HG03159 (cell line): ENCODE data around the gene PGK2.

Source experiments
- ATAC-seq: cut with Tn5 transposase; IDR thresholded peaks from one replicate; pipeline ENCODE4 v1.9.1; 2021; ENCODE audit warnings: mild to moderate bottlenecking, moderate library complexity; ENCODE audit not compliant: unreplicated experiment

PGK2 gene

GRCh38 chr6:49739423-49739822 lies 47.7 kb downstream of the PGK2 start:
- ATAC-seq = no peak

GRCh38 chr6:49736017-49736508 lies 51.0 kb downstream of the PGK2 start:
- no peak for ATAC-seq
